H9 (cell line): Measurements from ENCODE around the gene SSTR5. TPM values are rescaled to one million over a fixed set of nuclear protein-coding genes. Genes with fewer than 3 reads are reported as not detected.

Experiments used
- DNase-seq: peaks from one replicate; pipeline ENCODE4 v3.0.0-alpha.2; 2017
- H2AFZ ChIP-seq: one replicate; pipeline ENCODE4 v1.6.1; 2013; ENCODE audit warnings: mild to moderate bottlenecking, low read length, control low read depth, moderate library complexity
- H2AK5ac ChIP-seq: 2 replicates; pipeline ENCODE4 v1.6.1; 2013; ENCODE audit warnings: low read length, control low read depth, mixed read lengths; ENCODE audit not compliant: insufficient read length
- H2BK120ac ChIP-seq: one replicate; pipeline ENCODE4 v1.6.1; 2013; ENCODE audit warnings: low read depth, mild to moderate bottlenecking, low read length, control low read depth, inconsistent platforms; ENCODE audit not compliant: poor library complexity, severe bottlenecking
- H2BK12ac ChIP-seq: 2 replicates; pipeline ENCODE4 v1.6.1; 2013; ENCODE audit warnings: low read length, control low read depth, mixed read lengths, low read depth; ENCODE audit not compliant: insufficient read length
- H2BK15ac ChIP-seq: 2 replicates; pipeline ENCODE4 v1.6.1; 2013; ENCODE audit warnings: low read depth, low read length, control low read depth
- H2BK20ac ChIP-seq: one replicate; pipeline ENCODE4 v1.6.1; 2013; ENCODE audit warnings: low read depth, mild to moderate bottlenecking, low read length, control low read depth, inconsistent platforms; ENCODE audit not compliant: poor library complexity, severe bottlenecking
- H2BK5ac ChIP-seq: 2 replicates; pipeline ENCODE4 v1.6.1; 2013; ENCODE audit warnings: low read length, control low read depth, mixed read lengths; ENCODE audit not compliant: insufficient read length
- H3K14ac ChIP-seq: 2 replicates; pipeline ENCODE4 v1.6.1; 2013; ENCODE audit warnings: low read length, control low read depth; ENCODE audit not compliant: insufficient read depth
- H3K18ac ChIP-seq: 2 replicates; pipeline ENCODE4 v1.6.1; 2013; ENCODE audit warnings: low read depth, mild to moderate bottlenecking, mixed read lengths, low read length, control low read depth; ENCODE audit not compliant: insufficient read length
- H3K23ac ChIP-seq: 2 replicates; pipeline ENCODE4 v1.6.1; 2013; ENCODE audit warnings: low read length, control low read depth, mixed read lengths, low read depth; ENCODE audit not compliant: insufficient read length
- H3K23me2 ChIP-seq: 2 replicates; pipeline ENCODE4 v1.6.1; 2013; ENCODE audit warnings: low read depth, mild to moderate bottlenecking, mixed read lengths, low read length, control low read depth; ENCODE audit not compliant: insufficient read length, poor library complexity, severe bottlenecking
- H3K27ac ChIP-seq: 2 replicates; pipeline ENCODE4 v1.5.1; 2013; ENCODE audit warnings: low read length, control low read depth, mixed read lengths, low read depth; ENCODE audit not compliant: insufficient read length
- H3K27me3 ChIP-seq: 2 replicates; pipeline ENCODE4 v1.6.1; 2013; ENCODE audit warnings: low read length, control low read depth, inconsistent platforms; ENCODE audit not compliant: insufficient read depth
- H3K4ac ChIP-seq: 2 replicates; pipeline ENCODE4 v1.6.1; 2013; ENCODE audit warnings: low read depth, mild to moderate bottlenecking, control low read depth, inconsistent platforms, low read length, moderate library complexity
- H3K4me1 ChIP-seq: 2 replicates; pipeline ENCODE4 v1.6.1; 2013; ENCODE audit warnings: low read length, control low read depth, inconsistent platforms; ENCODE audit not compliant: insufficient read depth
- H3K4me2 ChIP-seq: 2 replicates; pipeline ENCODE4 v1.6.1; 2013; ENCODE audit warnings: low read length, control low read depth, mixed read lengths; ENCODE audit not compliant: insufficient read length, insufficient read depth
- H3K56ac ChIP-seq: 2 replicates; pipeline ENCODE4 v1.6.1; 2013; ENCODE audit warnings: low read depth, mild to moderate bottlenecking, mixed read lengths, low read length, control low read depth; ENCODE audit not compliant: insufficient read length
- H3K79me1 ChIP-seq: 2 replicates; pipeline ENCODE4 v1.6.1; 2013; ENCODE audit warnings: low read depth, mild to moderate bottlenecking, moderate library complexity, low read length, control low read depth, inconsistent platforms; ENCODE audit not compliant: insufficient read depth, poor library complexity, severe bottlenecking
- H3K79me2 ChIP-seq: 2 replicates; pipeline ENCODE4 v1.6.1; 2013; ENCODE audit warnings: low read length, control low read depth, inconsistent platforms; ENCODE audit not compliant: insufficient read depth
- H3K9ac ChIP-seq: 2 replicates; pipeline ENCODE4 v1.6.1; 2013; ENCODE audit warnings: low read length, control low read depth, mixed read lengths; ENCODE audit not compliant: insufficient read length; ENCODE audit errors: extremely low read depth
- H3K9me3 ChIP-seq: one replicate; pipeline ENCODE4 v1.6.1; 2013; ENCODE audit warnings: low read depth, low read length, inconsistent platforms; ENCODE audit not compliant: control insufficient read depth
- H3T11ph ChIP-seq: one replicate; pipeline ENCODE4 v1.6.1; 2013; ENCODE audit warnings: mild to moderate bottlenecking, low read length, control low read depth, inconsistent platforms
- H4K20me1 ChIP-seq: one replicate; pipeline ENCODE4 v1.6.1; 2013; ENCODE audit not compliant: control insufficient read depth, insufficient read length, insufficient read depth
- H4K5ac ChIP-seq: 2 replicates; pipeline ENCODE4 v1.6.1; 2013; ENCODE audit warnings: low read depth, mild to moderate bottlenecking, mixed read lengths, low read length, control low read depth; ENCODE audit not compliant: insufficient read length
- H4K8ac ChIP-seq: replicated peaks from 2 replicates; pipeline ENCODE4 v1.6.1; 2013; ENCODE audit warnings: low read length, control low read depth, mixed read lengths, low read depth; ENCODE audit not compliant: insufficient read length
- H4K91ac ChIP-seq: 2 replicates; pipeline ENCODE4 v1.6.1; 2013; ENCODE audit warnings: low read depth, mild to moderate bottlenecking, moderate library complexity, mixed read lengths, low read length, control low read depth; ENCODE audit not compliant: insufficient read length
- H3K27ac Mint-ChIP-seq, 3 experiments: 2 replicates in 2 of 3; 3 replicates in 1 of 3; pipeline ENCODE4 v1.8.0; 2020 to 2021; ENCODE audit warnings: mixed read lengths in 3 of 3, mild to moderate bottlenecking in 1 of 3, moderate library complexity in 1 of 3
- H3K27me3 Mint-ChIP-seq: 2 replicates; pipeline ENCODE4 v1.8.0; 2021; ENCODE audit warnings: low read depth, mild to moderate bottlenecking, moderate library complexity, mixed read lengths
- H3K36me3 Mint-ChIP-seq, 3 experiments: 2 replicates in 2 of 3; 3 replicates in 1 of 3; pipeline ENCODE4 v1.8.0; 2020 to 2021; ENCODE audit warnings: low read depth in 3 of 3, mixed read lengths in 3 of 3; ENCODE audit not compliant: insufficient read depth in 1 of 3
- H3K4me1 Mint-ChIP-seq, 2 experiments: 2 replicates each; pipeline ENCODE4 v1.8.0; 2020; ENCODE audit warnings: mixed read lengths in 2 of 2
- H3K4me3 Mint-ChIP-seq, 2 experiments: 2 replicates in 1 of 2; 3 replicates in 1 of 2; pipeline ENCODE4 v1.8.0; 2020 to 2021; ENCODE audit warnings: mild to moderate bottlenecking in 2 of 2, mixed read lengths in 2 of 2, moderate library complexity in 1 of 2
- H3K9me3 Mint-ChIP-seq, 2 experiments: 2 replicates in 1 of 2; 3 replicates in 1 of 2; pipeline ENCODE4 v1.8.0; 2020; ENCODE audit warnings: mild to moderate bottlenecking in 2 of 2, mixed read lengths in 2 of 2, moderate library complexity in 1 of 2
- WGBS: extraction: QIAGEN DNeasy Blood & Tissue Kit; methylation state at CpG from one replicate; pipeline ENCODE4 v1.1.7; 2013; ENCODE audit warnings: missing lambda C conversion rate, low lambda C conversion rate, mixed read lengths; ENCODE audit not compliant: insufficient read length; ENCODE audit errors: extremely low coverage; 5-methylcytosine and 5-hydroxymethylcytosine counted together
- total RNA-seq: library from RNA; stranded (reverse); gene quantifications from 2 replicates; pipeline ENCODE4 v1.2.1, GENCODE V29; 2021
- TF ChIP-seq, protein P1 (sequence below): fragments of 200-600 bp; sonication (generic); conservative IDR thresholded peaks from 3 replicates; pipeline ENCODE4 v1.8.0; 2021; ENCODE audit warnings: antibody characterized with exemption, mild to moderate bottlenecking

SSTR5 gene
- total RNA-seq, 1 experiment from 2014 or later: 0.22 TPM

- no peak overlapping the region for H2BK20ac ChIP-seq
- no peak overlapping the region for H3K4me2 ChIP-seq
- no peak for DNase-seq
- H4K8ac ChIP-seq: no peak overlapping the region
- peaks cover 7% of the 10 kb centered on the region for H3K23me2 ChIP-seq
- H3K56ac ChIP-seq: no peak overlapping the region
- no peak overlapping the region for H4K91ac ChIP-seq
- Mint-ChIP-seq H3K4me1 (no peaks in the 10 kb centered on the region), H3K27me3 (peaks cover 6% of the 10 kb centered on the region), H3K36me3 (0 out of 7 replicates have a peak, but pooled peaks cover 0 to 11% (median 0%) of the 10 kb centered on the region in 3 experiments), H3K9me3 (peaks cover 10 to 11% of the 10 kb centered on the region in 2 experiments; a peak in 4 of 5 replicates), H3K27ac (no peak overlapping the region), H3K4me3 (no peak overlapping the region)
- H3K9me3 ChIP-seq: no peaks in the 10 kb centered on the region
- no peaks in the 10 kb centered on the region for H3K27me3 ChIP-seq
- no peak overlapping the region for H3K9ac ChIP-seq
- H4K20me1 ChIP-seq: no peaks in the 10 kb centered on the region
- TF ChIP-seq, protein P1, sequence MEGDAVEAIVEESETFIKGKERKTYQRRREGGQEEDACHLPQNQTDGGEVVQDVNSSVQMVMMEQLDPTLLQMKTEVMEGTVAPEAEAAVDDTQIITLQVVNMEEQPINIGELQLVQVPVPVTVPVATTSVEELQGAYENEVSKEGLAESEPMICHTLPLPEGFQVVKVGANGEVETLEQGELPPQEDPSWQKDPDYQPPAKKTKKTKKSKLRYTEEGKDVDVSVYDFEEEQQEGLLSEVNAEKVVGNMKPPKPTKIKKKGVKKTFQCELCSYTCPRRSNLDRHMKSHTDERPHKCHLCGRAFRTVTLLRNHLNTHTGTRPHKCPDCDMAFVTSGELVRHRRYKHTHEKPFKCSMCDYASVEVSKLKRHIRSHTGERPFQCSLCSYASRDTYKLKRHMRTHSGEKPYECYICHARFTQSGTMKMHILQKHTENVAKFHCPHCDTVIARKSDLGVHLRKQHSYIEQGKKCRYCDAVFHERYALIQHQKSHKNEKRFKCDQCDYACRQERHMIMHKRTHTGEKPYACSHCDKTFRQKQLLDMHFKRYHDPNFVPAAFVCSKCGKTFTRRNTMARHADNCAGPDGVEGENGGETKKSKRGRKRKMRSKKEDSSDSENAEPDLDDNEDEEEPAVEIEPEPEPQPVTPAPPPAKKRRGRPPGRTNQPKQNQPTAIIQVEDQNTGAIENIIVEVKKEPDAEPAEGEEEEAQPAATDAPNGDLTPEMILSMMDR: no peak
- H3K79me2 ChIP-seq: no peaks in the 10 kb centered on the region
- no peak overlapping the region for H2AFZ ChIP-seq
- H3K18ac ChIP-seq: no peak overlapping the region
- H3K14ac ChIP-seq: no peak overlapping the region
- no peak overlapping the region for H2BK120ac ChIP-seq
- no peaks in the 10 kb centered on the region for H3K79me1 ChIP-seq
- no peaks in the 10 kb centered on the region for H3K4me1 ChIP-seq
- H4K5ac ChIP-seq: no peak overlapping the region
- H2BK12ac ChIP-seq: no peak overlapping the region
- no peak overlapping the region for H3T11ph ChIP-seq
- no peak overlapping the region for H2AK5ac ChIP-seq
- no peak overlapping the region for H3K4ac ChIP-seq
- H3K27ac ChIP-seq: no peak overlapping the region
- H2BK15ac ChIP-seq: no peak overlapping the region
- no peak overlapping the region for H2BK5ac ChIP-seq
- H3K23ac ChIP-seq: no peak overlapping the region
- no CpG with 5 or more reads among the region's 31 CpGs for WGBS
Observed at GRCh38 chr16:1037394-1038257, 34.9 kb upstream of the SSTR5 start.
